ENCODE measurements around the gene KCNJ1. TPM values are rescaled to one million over a fixed set of nuclear protein-coding genes. Genes with fewer than 3 reads are reported as not detected.
A peak's percentile ranks its signal among the peaks of the same experiment; 100 is the strongest.

KCNJ1 gene
- total and polyA plus RNA-seq, 10 of the 15 experiments (the other 5 are each of a cell fraction or from before 2014, with no cell fraction given) = not detected

DNA sequence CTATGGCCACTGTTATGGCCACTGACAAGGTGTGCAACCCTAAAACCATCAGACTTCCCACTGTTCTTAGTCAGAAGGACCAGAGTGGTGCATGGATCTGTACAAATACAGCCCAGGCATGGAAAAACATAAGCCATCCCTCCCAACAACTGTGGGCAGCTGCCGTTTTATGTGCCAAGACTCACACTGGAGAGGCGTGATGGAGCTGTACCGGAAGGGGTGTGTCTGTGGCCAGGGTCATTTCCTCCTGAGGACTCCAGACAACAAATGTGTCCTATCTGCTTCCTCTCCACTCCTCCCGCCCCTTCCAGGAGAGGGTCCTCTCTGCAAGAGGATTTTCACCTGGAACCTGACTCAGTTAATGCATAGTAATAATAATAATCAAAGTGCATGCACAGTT lies 29.5 kb downstream of the KCNJ1 start:
- Histone ChIP-seq H2AFZ (ENCODE audit: control insufficient read depth, low read depth, low read length) (no peak overlapping the region), H3K79me2 (ENCODE audit: control insufficient read depth, insufficient read depth, low read length) (no peaks in the 10 kb centered on the region), H3K9ac (ENCODE audit: control insufficient read depth, insufficient read depth, low read length) (no peak overlapping the region), H3K27ac (ENCODE audit: control insufficient read depth, insufficient read depth) (no peak overlapping the region), H3K36me3 (ENCODE audit: control insufficient read depth in 2 of 2, insufficient read depth in 2 of 2, low read length in 1 of 2) (no peaks in the 10 kb centered on the region), H3K4me2 (ENCODE audit: control insufficient read depth, insufficient read depth) (no peak overlapping the region), H3K9me3 (replicated peaks; ENCODE audit: control insufficient read depth, insufficient read depth, low read length) (no peaks in the 10 kb centered on the region), H3K4me1 (ENCODE audit: control insufficient read depth, insufficient read depth, low read length) (peaks cover 28% of the 10 kb centered on the region), H4K20me1 (ENCODE audit: control insufficient read depth, insufficient read depth) (no peaks in the 10 kb centered on the region), H3K27me3 (replicated peaks in 1 of 2; ENCODE audit: control insufficient read depth in 2 of 2, insufficient read depth in 2 of 2, low read length in 1 of 2) (no peaks in the 10 kb centered on the region), H3K4me3 (no peak overlapping the region)
- intact Hi-C loops (cut with micrococcal nuclease; ENCODE audit: unreplicated experiment) (loop anchor here (10.0 kb wide), 1 partner anchor 313 kb away; no protein-coding TSS in a partner anchor), in situ Hi-C loops (cut with MboI) (loop anchor here (25.0 kb wide), 1 partner anchor 200 kb away; no protein-coding TSS in a partner anchor)
- ChIA-PET RAD21 (ENCODE audit: unreplicated experiment) (no interaction called here), SMC1A (ENCODE audit: uncharacterized antibody, unreplicated experiment) (no interaction called here), POLR2A (no interaction called here), CTCF (interaction anchor here (0.6 to 9.1 kb wide), 2 partner anchors 11 to 680 kb away, joined by 4 to 123 read pairs; no protein-coding TSS in a partner anchor)
- no TSS peak for BruUV-seq (replicated peaks)
- 5% methylated on average over 4 of the region's 4 CpGs for WGBS (ENCODE audit: insufficient coverage, insufficient replicate concordance, low lambda C conversion rate, missing lambda C conversion rate)
- no peak for DNase-seq (ENCODE audit: low read depth, low spot score)
- TF ChIP-seq, protein P1, sequence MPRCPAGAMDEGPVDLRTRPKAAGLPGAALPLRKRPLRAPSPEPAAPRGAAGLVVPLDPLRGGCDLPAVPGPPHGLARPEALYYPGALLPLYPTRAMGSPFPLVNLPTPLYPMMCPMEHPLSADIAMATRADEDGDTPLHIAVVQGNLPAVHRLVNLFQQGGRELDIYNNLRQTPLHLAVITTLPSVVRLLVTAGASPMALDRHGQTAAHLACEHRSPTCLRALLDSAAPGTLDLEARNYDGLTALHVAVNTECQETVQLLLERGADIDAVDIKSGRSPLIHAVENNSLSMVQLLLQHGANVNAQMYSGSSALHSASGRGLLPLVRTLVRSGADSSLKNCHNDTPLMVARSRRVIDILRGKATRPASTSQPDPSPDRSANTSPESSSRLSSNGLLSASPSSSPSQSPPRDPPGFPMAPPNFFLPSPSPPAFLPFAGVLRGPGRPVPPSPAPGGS (IDR thresholded peaks at IDR 0.05; ENCODE audit: borderline replicate concordance, insufficient read depth, low read depth, low read length, poor library complexity, severe bottlenecking) = no peak
- peak; percentile 38; the same call in 1 of the 2 replicates for TF ChIP-seq GABPA (IDR thresholded peaks at IDR 0.05; ENCODE audit: low read depth)
- no peak for FAIRE-seq
- no peak for ATAC-seq

DNA sequence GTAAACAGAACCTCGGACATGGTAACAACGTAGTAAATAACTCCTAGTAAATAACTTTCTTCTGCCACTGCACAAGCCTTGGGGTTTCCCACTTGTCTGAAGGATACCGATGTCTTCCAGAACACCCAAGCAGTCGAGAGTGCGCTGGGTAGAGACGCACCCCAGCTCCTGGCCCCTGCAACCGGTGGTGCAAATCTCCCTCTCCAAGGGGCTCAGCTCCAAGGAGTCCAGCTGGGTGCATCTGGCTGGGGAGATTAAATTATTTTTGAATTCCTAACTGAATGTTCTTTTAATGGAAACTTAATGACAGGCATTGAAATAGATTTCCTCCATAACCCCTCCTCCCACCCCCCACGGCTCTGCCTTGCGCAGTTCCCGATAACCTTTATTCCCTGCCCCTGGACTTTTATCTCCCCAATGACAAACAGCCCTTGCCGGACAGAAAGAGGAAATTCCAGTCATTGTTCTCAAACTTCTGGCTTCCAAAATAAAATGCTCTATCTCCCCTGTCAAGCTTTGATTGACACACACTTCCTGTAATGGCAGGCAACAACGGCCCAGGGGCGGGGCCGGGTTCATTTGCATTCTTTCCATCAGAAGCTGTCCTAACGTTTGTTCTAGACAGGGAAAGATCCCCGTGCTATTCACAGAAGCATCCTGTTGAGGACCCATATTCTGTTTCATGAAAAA lies 31.2 kb downstream of the KCNJ1 start:
- BruUV-seq (replicated peaks) = no TSS peak
- H3K4me1 ChIP-seq (ENCODE audit: control insufficient read depth, insufficient read depth, low read length) = peaks cover 26% of the 10 kb centered on the region
- H3K9me3 ChIP-seq (replicated peaks; ENCODE audit: control insufficient read depth, insufficient read depth, low read length) = no peaks in the 10 kb centered on the region
- intact Hi-C loops (cut with micrococcal nuclease; ENCODE audit: unreplicated experiment) (loop anchor here (10.0 kb wide), 1 partner anchor 311 kb away; no protein-coding TSS in a partner anchor), in situ Hi-C loops (cut with MboI) (loop anchor here (25.0 kb wide), 1 partner anchor 199 kb away; no protein-coding TSS in a partner anchor)
- H3K4me3 ChIP-seq = no peak overlapping the region
- H3K36me3 ChIP-seq (ENCODE audit: control insufficient read depth in 2 of 2, insufficient read depth in 2 of 2, low read length in 1 of 2) = no peaks in the 10 kb centered on the region
- DNase-seq (ENCODE audit: low read depth, low spot score) = no peak
- H3K27ac ChIP-seq (ENCODE audit: control insufficient read depth, insufficient read depth) = no peak overlapping the region
- H4K20me1 ChIP-seq (ENCODE audit: control insufficient read depth, insufficient read depth) = no peaks in the 10 kb centered on the region
- ATAC-seq = no peak
- ChIA-PET RAD21 (ENCODE audit: unreplicated experiment) (no interaction called here), CTCF (interaction anchor here (9.1 kb wide), 1 partner anchor 13 kb away, joined by 123 read pairs; no protein-coding TSS in a partner anchor), POLR2A (no interaction called here), SMC1A (ENCODE audit: uncharacterized antibody, unreplicated experiment) (interaction anchor here (0.8 kb wide), 1 partner anchor 13 kb away, joined by 4 read pairs; no protein-coding TSS in a partner anchor)
- no peak overlapping the region for H2AFZ ChIP-seq (ENCODE audit: control insufficient read depth, low read depth, low read length)
- no peak overlapping the region for H3K9ac ChIP-seq (ENCODE audit: control insufficient read depth, insufficient read depth, low read length)
- no peak for FAIRE-seq
- 64% methylated on average over 14 of the region's 16 CpGs for WGBS (ENCODE audit: insufficient coverage, insufficient replicate concordance, low lambda C conversion rate, missing lambda C conversion rate)
- no peaks in the 10 kb centered on the region for H3K79me2 ChIP-seq (ENCODE audit: control insufficient read depth, insufficient read depth, low read length)
- no peaks in the 10 kb centered on the region for H3K27me3 ChIP-seq (replicated peaks in 1 of 2; ENCODE audit: control insufficient read depth in 2 of 2, insufficient read depth in 2 of 2, low read length in 1 of 2)
- H3K4me2 ChIP-seq (ENCODE audit: control insufficient read depth, insufficient read depth) = no peak overlapping the region
- TF ChIP-seq, protein P2, sequence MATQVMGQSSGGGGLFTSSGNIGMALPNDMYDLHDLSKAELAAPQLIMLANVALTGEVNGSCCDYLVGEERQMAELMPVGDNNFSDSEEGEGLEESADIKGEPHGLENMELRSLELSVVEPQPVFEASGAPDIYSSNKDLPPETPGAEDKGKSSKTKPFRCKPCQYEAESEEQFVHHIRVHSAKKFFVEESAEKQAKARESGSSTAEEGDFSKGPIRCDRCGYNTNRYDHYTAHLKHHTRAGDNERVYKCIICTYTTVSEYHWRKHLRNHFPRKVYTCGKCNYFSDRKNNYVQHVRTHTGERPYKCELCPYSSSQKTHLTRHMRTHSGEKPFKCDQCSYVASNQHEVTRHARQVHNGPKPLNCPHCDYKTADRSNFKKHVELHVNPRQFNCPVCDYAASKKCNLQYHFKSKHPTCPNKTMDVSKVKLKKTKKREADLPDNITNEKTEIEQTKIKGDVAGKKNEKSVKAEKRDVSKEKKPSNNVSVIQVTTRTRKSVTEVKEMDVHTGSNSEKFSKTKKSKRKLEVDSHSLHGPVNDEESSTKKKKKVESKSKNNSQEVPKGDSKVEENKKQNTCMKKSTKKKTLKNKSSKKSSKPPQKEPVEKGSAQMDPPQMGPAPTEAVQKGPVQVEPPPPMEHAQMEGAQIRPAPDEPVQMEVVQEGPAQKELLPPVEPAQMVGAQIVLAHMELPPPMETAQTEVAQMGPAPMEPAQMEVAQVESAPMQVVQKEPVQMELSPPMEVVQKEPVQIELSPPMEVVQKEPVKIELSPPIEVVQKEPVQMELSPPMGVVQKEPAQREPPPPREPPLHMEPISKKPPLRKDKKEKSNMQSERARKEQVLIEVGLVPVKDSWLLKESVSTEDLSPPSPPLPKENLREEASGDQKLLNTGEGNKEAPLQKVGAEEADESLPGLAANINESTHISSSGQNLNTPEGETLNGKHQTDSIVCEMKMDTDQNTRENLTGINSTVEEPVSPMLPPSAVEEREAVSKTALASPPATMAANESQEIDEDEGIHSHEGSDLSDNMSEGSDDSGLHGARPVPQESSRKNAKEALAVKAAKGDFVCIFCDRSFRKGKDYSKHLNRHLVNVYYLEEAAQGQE (IDR thresholded peaks at IDR 0.05; ENCODE audit: low read depth, low read length) = no peak
- TF ChIP-seq MEF2A (IDR thresholded peaks at IDR 0.05; ENCODE audit: insufficient read depth, low read depth, low read length) (no peak), BMI1 (IDR thresholded peaks at IDR 0.05; ENCODE audit: borderline replicate concordance) (no peak)
- TF ChIP-seq, protein P3, sequence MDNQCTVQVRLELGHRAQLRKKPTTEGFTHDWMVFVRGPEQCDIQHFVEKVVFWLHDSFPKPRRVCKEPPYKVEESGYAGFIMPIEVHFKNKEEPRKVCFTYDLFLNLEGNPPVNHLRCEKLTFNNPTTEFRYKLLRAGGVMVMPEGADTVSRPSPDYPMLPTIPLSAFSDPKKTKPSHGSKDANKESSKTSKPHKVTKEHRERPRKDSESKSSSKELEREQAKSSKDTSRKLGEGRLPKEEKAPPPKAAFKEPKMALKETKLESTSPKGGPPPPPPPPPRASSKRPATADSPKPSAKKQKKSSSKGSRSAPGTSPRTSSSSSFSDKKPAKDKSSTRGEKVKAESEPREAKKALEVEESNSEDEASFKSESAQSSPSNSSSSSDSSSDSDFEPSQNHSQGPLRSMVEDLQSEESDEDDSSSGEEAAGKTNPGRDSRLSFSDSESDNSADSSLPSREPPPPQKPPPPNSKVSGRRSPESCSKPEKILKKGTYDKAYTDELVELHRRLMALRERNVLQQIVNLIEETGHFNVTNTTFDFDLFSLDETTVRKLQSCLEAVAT (IDR thresholded peaks at IDR 0.05) = no peak
- TF ChIP-seq, protein P4, sequence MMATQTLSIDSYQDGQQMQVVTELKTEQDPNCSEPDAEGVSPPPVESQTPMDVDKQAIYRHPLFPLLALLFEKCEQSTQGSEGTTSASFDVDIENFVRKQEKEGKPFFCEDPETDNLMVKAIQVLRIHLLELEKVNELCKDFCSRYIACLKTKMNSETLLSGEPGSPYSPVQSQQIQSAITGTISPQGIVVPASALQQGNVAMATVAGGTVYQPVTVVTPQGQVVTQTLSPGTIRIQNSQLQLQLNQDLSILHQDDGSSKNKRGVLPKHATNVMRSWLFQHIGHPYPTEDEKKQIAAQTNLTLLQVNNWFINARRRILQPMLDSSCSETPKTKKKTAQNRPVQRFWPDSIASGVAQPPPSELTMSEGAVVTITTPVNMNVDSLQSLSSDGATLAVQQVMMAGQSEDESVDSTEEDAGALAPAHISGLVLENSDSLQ (IDR thresholded peaks at IDR 0.05) = peak; percentile 75

Measured in GM12878 (cell line).